SIG-M5 treated with dmso at 0.1 percent for 504 hours (cell line): ENCODE measurements around the gene DPYSL3.

ENCODE experiments used
- DNase-seq: peaks from one replicate; lab custom pipeline; 2025; ENCODE audit not compliant: unreplicated experiment; lab: John Stamatoyannopoulos, UW

The DPYSL3 gene

GRCh38 chr5:147441191-147441695, 68.6 kb downstream of the DPYSL3 start:
- DNase-seq, result no peak

DNA sequence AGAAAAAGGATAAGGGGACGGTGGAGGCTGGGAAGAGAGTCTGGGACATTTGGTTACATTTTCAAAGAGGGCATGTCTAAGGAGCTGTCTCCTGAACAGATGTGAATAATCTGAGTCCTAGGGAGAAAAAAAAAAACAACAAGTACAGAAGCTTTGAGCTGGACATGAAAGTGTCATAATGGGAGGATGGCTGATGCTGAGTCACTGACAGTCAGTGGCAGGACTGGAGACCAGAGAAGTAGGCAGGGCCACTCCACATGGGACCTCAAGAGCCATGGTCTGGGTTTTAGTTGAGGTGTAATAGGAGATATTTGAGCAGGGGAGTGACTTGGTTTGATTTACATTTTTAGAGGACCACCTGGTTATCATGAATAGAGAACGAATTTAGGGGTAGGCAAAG, 70.6 kb downstream of the DPYSL3 start:
- DNase-seq, result no peak

DNA sequence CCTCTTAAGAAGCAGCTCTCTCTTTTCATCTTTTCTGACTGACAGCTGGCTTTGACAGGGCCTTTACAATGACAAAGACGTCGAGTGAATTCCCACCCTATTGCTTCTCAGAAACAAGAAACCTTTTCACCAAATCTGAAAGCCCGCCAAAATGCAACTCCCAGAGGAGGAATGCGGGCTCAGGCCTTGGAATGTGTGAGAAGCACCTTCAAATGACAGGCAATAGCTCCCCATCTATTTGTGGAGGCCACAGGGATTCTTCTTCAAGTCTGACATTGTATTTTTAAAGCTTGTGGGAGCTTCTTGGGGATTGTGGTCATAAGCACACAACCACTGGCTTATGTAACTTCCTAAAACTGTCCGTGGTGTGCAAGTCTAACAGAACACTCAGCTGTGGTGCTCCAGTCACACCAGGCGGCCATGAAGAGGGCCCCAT, 72.7 kb downstream of the DPYSL3 start:
- peak; percentile 90 for DNase-seq

GRCh38 chr5:147436596-147436995, 73.3 kb downstream of the DPYSL3 start:
- DNase-seq, result peak; percentile 82

GRCh38 chr5:147434049-147434448, 75.8 kb downstream of the DPYSL3 start:
- no peak for DNase-seq

GRCh38 chr5:147432323-147432722, 77.5 kb downstream of the DPYSL3 start:
- no peak for DNase-seq

GRCh38 chr5:147431586-147431985, 78.3 kb downstream of the DPYSL3 start:
- DNase-seq, result no peak

DNA sequence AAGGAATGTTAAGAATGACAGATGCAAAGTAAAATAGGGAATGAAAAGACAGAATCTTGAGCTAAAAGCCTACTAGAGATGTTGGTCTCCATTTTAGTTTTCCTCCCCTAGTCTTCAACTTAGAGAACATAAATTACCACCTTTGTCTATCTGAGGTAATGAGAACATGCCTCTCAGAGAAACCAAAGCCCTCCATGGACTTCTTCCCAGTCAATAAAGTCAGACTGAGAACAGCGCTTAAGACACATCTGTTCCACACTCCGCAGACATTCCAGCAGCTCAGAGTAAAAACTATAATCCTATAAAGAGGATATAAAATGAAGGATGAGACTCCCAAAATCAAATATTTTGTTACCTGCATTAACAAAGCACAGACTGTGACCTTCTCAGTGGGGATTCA, 79.2 kb downstream of the DPYSL3 start:
- no peak for DNase-seq

- no peak for DNase-seq
These were observed 82.1 kb downstream of the DPYSL3 start for GRCh38 chr5:147427521-147428401.

DNA sequence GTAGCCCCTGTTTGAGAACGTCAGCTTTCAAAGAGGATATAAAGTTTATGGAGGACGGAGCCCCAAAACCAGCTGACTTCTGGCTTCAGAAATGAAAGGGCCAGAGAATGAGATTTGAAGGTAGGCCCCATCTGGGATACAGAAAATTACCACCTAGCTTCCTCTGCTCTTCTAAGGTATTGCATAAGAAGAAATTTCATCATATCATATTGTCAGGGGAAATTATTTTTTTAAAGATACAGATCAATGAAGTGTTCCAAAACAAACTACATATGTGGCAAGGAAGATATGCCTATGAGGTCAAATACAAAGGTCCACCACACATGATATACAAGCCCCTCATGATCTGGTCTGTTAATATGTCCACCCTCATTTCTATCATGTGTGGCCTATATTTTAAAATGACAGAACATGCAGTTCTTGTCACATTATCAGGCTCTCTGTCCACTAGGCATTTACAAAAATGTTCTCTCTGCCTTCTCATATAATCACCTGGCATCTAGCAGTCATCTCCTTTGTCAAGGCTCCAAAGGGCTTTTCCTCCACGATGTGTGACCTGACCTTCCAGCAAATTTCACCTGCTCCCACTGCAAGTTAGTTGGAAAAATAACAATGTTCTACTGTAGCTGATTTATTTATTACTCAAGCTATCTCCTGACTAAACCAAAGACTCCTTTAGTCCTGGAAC, 83.1 kb downstream of the DPYSL3 start:
- DNase-seq, result no peak

DNA sequence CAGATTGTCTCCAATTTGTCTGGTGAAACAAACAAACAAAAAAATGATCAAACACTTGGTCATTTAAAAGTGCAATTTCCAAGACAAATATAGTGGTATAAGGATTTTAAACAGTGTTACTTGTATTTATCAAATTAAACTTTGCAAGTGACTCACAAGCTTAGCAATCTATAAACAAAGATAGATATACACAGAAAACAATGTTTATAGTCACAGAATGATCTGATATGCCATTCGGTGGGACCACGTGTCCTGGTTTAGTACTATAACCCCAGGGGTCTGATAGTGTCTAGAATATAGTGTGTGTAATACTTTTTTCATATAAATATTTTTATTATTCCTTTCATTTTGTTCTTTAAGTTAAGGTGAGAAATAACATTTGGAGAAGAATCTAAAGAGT, 91.3 kb downstream of the DPYSL3 start:
- DNase-seq, result no peak

DNA sequence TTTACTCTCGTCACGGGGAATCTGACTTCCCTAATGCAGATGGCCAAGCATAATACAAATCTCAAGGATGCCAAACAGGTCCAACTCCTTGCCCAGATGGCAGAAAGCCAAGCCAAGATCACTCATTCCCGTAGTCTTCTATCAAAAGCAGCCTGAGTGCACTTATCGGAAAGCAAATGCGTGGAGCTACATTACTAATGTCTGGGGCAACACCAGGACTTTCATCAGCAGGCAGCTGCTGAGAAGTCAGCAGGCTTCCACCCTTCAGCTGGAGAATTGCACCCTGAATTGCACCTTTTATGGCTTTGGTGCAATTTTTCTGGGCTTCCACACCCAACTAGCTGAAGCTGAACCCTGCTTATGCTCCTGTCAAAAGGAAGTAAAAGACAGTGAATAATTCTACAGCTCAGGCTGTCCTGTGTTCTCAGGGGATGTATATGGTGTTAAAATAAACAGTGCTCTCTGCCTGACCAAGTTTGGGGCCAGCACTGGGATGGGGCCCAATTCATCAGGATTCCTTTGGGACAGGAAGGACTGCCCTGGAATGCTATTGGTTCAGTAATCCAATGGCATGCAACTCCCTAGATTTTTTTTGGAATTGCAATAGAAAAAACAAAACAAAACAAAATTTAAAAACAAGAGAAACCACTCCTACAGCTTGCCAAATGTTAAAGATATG, 92.6 kb downstream of the DPYSL3 start:
- DNase-seq, result no peak

GRCh38 chr5:147415651-147416050, 94.2 kb downstream of the DPYSL3 start:
- DNase-seq, result no peak

- no peak for DNase-seq
These were observed 96.6 kb downstream of the DPYSL3 start for GRCh38 chr5:147413266-147413665.

- DNase-seq, result no peak
These were observed 97.3 kb downstream of the DPYSL3 start for GRCh38 chr5:147412561-147412960.

DNA sequence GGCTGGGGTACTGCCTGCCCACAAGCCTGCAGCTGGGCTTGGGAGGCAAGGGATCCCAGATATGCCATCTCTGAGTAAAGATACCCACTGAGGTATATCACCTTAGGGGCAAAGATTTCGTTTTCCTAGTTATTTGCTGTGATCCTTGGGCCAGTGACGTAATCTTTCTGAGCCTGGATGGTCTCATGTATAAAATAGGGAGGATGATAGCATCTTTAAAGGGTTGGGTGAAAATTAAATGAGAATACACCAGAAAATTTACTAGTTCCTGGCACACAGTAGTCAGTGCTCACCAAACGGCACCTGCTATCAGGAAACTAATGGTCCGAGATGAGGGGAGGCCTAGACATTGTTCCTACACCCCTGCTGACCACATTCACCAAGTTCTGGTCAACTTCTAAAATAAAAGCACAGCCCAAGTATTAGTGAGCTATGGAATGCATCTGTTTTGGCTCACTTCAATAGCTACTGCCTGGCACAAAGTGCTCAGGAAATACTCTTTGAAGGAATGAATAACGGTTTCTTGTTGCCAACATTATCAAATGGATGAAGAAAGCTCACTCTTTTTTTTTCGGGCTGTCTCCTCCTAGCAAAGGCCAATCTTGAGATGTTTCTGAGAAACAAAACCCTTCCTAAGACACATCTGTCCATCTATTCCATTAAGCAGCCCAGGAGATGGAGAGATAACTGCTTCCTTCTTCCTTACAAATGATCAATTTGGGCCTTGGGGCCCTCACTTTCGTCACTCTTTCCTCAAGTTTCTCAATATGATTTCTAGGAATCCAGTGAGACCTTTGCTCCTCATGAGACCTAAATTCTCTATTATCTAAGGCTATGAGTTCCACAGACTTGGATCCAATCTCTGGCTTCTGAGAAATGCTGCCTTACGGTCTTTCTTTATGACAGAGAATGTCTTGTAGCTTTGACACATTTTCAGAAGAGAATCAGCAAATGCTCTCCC, 98.2 kb downstream of the DPYSL3 start:
- DNase-seq, result no peak

DNA sequence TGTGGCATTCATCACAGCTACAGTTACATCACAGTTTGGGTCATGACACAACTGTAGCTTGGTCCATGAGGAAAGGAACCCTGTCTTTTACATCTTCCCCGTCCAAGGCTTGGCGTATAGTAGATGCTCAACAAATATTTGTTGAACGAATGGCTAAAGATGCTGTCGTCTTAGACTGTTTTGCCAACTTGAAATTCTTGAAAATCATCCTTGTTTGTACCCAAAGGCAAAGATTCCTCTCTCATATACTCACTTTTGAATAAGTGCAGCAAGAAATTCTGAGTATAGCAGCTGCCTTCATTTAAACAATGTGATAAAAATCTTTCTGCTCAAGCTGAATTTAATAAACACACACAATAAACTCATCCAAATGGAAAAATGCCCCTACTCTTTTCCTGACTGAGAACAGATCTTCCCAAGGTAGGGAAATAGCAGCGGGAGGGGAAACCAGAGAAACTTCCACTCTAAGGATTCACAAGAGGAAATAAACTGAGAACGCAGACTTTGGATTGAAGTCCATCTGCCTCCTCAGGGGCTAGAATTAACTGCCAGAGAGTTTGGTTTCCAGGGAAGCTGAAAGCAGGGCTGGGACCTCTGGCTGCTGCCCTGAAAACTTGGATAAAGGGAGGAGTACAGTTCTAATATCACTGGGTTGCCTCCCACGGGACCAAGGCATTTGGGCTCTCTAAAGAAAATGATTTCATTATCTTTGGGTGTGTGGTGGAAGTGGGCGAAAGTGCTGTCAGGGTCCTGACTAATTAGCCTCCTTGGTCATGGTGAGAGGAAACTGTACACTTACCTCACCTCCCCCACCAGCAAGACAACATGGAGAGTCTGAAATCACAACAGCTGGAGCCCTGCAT, 99.1 kb downstream of the DPYSL3 start:
- no peak for DNase-seq

- DNase-seq, result no peak
These were observed 100.9 kb downstream of the DPYSL3 start for GRCh38 chr5:147408980-147409379.

DNA sequence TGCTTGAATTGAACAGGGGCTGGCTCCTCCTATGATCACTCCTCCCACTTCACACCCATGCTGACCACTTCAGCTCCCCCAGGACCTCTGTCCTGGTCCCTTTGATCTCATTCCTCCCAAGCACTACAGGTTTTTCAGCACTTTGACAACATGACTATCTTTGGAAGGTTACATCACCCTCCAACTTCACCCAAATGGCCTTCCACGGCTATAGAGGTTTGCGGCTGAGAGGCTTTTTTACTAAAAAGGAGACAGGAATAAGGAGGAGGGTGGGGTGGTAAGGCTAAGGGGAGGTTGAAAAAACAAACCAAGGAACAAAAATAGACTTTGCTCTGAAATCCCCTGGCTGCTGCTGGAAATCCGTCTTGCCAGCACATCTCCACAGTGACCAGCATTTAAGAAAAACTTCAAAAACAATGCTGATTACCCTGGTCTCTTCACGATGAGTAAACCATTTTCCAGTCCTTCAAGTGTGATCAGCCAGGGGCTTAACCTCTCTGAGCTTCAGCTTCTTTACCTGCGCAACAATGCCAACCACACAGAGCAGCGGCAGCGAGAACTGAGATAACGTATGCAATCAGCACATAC, 102.7 kb downstream of the DPYSL3 start:
- no peak for DNase-seq
